HG03457 (cell line): Measurements from ENCODE around the gene TNC.

Experiments used
- ATAC-seq: cut with Tn5 transposase; IDR thresholded peaks from one replicate; pipeline ENCODE4 v1.9.1; 2021; ENCODE audit warnings: moderate number of reproducible peaks; ENCODE audit not compliant: unreplicated experiment

The TNC gene

GRCh38 chr9:115117999-115118878, at the start of gene TNC:
TSS of gene TNC (minus strand) at chr9:115118157. CDS start at chr9:115091018, 27,139 bp downstream.
- ATAC-seq, result no peak

- no peak for ATAC-seq
These were observed 49.2 kb upstream of the TNC start for GRCh38 chr9:115167175-115167574.

GRCh38 chr9:115165233-115165632, 47.3 kb upstream of the TNC start:
- ATAC-seq, result no peak

- no peak for ATAC-seq
These were observed 46.6 kb upstream of the TNC start for GRCh38 chr9:115164511-115164974.

- no peak for ATAC-seq
These were observed 45.0 kb upstream of the TNC start for GRCh38 chr9:115162946-115163345.

GRCh38 chr9:115161446-115161845, 43.5 kb upstream of the TNC start:
- no peak for ATAC-seq

GRCh38 chr9:115158661-115159481, 40.9 kb upstream of the TNC start:
- no peak for ATAC-seq

GRCh38 chr9:115157245-115157674, 39.3 kb upstream of the TNC start:
- no peak for ATAC-seq

- ATAC-seq, result no peak
These were observed 37.1 kb upstream of the TNC start for GRCh38 chr9:115155037-115155436.

DNA sequence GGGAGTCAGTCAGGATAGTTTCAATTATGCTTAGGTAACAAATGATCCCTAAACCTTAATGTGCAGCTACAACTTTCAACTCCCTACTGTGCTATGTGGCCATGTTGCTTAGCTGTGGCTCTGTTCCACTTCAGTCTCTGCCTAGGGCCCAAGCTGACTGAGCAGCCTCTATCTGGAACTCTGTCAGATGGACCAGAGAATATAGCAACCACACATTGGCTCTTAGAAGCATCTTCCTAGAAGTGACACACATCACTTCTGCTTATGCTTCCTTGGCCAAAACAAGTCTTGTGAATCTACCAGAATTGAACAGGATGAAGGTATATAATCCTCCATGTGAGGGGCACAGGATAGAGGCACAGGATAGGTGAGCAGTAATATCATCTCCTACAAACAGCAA, 36.7 kb upstream of the TNC start:
- no peak for ATAC-seq

GRCh38 chr9:115152281-115152820, 34.4 kb upstream of the TNC start:
- ATAC-seq, result no peak

GRCh38 chr9:115148721-115149120, 30.8 kb upstream of the TNC start:
- no peak for ATAC-seq

- no peak for ATAC-seq
These were observed 28.6 kb upstream of the TNC start for GRCh38 chr9:115146581-115147021.

DNA sequence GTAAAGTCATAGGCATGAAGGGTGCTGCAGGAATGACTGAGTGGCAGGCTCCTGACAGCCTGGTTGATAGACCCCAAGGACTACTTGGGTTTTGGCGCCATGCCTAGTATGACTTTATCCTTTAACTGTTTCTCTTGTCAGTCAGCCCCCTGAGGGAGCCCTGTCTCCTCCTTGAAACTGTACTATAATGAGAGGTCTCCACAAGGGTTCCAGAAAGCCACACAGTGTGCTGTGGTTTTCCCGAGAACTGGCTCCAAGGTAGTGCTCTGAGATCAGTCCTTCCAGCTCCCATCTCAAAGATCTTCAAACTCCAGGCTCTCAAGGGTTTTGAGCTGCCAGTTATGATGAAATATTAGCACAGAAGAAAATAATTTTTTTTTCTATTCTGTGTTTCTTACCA, 26.7 kb upstream of the TNC start:
- ATAC-seq, result no peak

DNA sequence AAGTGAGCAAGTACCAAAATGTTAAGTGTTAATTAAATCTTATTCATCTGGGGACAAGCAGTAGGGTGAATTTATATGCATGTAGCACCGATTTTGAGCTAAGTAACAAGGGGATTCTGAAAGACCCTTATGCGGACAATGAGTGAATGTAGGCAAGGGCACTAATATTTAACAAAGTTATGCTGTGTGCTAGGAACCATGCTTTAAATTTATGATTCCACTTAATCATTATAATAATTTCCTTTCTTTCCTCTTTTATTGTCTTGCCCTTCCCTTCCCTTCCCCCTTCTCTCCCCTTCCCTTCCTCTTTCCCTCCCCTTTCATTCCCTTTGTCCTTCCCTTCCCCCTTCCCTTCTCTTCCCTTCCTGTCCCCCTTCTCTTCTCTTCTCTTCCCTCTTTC, 25.7 kb upstream of the TNC start:
- ATAC-seq, result no peak

GRCh38 chr9:115142517-115143270, 24.7 kb upstream of the TNC start:
- no peak for ATAC-seq

DNA sequence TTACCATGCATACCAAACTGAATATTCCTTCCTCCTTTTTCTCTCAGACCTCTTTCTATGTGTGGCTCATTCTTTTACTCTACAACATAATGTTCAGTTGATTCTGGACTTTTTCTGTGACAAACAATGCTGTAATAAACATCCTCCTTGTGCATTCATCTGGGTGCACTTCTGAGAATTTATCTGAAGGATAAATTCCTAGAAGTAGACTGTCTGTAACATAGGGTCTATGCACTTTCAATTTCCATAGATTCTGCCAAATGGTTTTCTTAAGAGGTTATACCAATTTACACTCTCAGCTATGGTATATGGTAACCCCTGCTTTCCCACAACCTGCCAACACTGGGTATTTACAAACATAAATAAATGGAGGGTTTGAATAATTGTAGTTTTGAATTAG, 24.1 kb upstream of the TNC start:
- no peak for ATAC-seq

DNA sequence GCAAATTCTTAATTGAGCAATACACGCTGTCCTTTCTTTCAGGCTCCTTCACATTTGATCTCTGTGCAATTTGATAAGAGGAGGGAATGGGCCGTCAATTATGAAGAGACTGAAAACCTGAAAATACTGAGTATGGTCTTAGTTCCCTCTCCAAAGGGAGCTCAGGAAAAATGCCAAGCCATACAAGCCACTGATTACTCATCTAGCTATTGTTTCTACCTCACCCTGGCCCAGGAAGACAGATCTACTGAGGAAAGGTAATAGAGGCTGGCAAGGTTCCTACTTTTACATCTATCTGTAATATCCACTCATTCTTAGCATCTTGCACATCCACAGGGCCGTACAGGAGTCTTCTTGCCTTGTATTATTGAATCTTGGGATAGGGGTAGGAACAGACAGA, 23.7 kb upstream of the TNC start:
- no peak for ATAC-seq

GRCh38 chr9:115138151-115138550, 20.2 kb upstream of the TNC start:
- no peak for ATAC-seq

- ATAC-seq, result no peak
These were observed 19.6 kb upstream of the TNC start for GRCh38 chr9:115137526-115137925.
